ENCODE data around the gene ACTL6B. TPM values are rescaled to one million over a fixed set of nuclear protein-coding genes. Genes with fewer than 3 reads are reported as not detected.

Gene ACTL6B
- polyA plus RNA-seq, 1 experiment = not detected

DNA sequence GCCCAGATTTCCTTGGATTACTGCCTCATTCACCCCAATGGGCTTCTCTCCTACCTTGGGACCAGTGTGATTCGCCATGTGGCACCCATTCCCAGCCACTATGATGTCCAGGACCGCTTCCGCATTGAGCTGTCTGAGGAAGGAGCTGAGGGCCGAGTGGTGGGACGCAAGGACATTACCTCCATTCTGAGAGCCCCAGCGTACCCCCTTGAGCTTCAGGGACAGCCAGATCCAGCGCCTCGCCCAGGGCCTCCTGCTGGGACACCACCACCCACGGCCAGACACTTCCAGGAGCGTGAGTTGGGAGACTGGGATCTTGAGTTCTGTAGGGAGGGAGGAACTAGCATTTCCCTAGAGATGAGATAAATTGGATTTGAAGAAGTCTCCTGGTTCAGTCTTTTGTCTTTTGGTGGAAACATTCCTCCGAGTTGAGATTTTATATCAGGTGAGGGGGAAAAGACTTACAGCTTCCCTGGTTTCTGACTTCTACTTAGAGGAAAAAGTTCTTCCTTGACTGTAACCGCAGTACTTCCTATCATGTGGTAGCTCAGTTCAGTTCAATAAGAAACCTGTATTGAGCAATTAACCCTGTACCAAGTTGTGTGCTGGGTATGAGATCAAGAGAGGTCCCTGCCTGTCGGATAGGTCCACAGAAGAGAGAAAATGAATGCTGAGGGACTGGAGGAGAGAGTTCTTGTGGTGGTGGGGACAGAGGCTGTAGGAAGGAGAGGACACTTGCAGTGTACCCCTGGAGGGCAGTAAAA is 42.7 kb downstream of the ACTL6B start:
- Histone ChIP-seq H3K36me3 (ENCODE audit: control insufficient read depth, insufficient read depth, low read length) (no peaks in the 10 kb centered on the region; the same call in 1 of the 2 replicates), H3K27me3 (ENCODE audit: control insufficient read depth, insufficient read depth, low read length) (no peaks in the 10 kb centered on the region), H3K4me3 (ENCODE audit: low read depth, low read length) (peak overlapping the region; percentile 83)
- TF ChIP-seq, protein P1, sequence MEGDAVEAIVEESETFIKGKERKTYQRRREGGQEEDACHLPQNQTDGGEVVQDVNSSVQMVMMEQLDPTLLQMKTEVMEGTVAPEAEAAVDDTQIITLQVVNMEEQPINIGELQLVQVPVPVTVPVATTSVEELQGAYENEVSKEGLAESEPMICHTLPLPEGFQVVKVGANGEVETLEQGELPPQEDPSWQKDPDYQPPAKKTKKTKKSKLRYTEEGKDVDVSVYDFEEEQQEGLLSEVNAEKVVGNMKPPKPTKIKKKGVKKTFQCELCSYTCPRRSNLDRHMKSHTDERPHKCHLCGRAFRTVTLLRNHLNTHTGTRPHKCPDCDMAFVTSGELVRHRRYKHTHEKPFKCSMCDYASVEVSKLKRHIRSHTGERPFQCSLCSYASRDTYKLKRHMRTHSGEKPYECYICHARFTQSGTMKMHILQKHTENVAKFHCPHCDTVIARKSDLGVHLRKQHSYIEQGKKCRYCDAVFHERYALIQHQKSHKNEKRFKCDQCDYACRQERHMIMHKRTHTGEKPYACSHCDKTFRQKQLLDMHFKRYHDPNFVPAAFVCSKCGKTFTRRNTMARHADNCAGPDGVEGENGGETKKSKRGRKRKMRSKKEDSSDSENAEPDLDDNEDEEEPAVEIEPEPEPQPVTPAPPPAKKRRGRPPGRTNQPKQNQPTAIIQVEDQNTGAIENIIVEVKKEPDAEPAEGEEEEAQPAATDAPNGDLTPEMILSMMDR (IDR thresholded peaks at IDR 0.05; ENCODE audit: insufficient read depth, low read depth, low read length) = no peak
- no peak for DNase-seq (ENCODE audit: low read depth)
- POLR2A ChIA-PET = interaction anchor here (0.6 kb wide), 1 partner anchor 98 kb away, joined by 4 read pairs; no protein-coding TSS in a partner anchor
- CTCF ChIA-PET = interaction anchor here (1.7 to 2.9 kb wide), 4 partner anchors 10 to 144 kb away, joined by 6 to 16 read pairs (median 8); partner anchors contain the start of gene POP7

DNA sequence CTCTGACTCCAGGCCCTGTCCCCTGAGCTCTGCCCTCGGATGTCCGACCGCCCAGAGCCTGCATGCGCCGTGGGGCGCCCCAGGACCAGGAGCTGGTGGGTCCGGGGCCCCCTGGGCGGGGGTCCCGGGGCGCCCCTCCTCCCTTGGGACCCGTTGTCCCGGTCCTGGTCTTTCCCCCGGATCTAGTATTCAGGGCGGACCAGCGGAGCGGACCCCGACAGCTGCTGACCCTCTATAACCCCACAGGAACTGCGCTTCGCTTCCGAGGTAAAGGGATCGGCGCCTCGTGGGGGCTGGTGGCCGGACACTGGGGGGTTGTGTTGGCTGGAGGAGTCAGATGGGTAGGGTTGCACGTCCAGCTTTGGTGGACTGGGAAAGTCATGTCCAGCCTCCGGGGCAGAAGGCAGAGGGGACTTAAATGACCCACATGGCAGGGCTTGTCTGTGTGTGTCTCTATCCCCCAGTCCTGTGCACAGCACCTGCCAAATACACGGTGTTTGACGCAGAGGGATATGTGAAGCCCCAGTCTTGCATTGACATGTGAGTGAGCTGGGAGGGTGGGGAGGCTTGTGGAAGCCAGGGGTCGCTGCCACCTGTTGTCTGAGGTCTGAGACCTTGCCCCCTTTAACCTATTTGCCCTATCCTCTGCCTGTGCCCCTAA is 43.4 kb downstream of the ACTL6B start:
- Histone ChIP-seq H3K36me3 (ENCODE audit: control insufficient read depth, insufficient read depth, low read length) (peaks cover 2% of the 10 kb centered on the region), H3K27me3 (ENCODE audit: control insufficient read depth, insufficient read depth, low read length) (no peaks in the 10 kb centered on the region), H3K4me3 (ENCODE audit: low read depth, low read length) (peak overlapping the region; percentile 83)
- TF ChIP-seq, protein P1 (IDR thresholded peaks at IDR 0.05; ENCODE audit: insufficient read depth, low read depth, low read length) = peak; percentile 33; the same call in 1 of the 2 replicates
- no peak for DNase-seq (ENCODE audit: low read depth)
- ChIA-PET POLR2A (interaction anchor here (0.7 to 1.3 kb wide), 5 partner anchors 10 to 277 kb away, joined by 3 to 9 read pairs (median 4); partner anchors contain the start of gene UFSP1), CTCF (interaction anchor here (0.6 to 2.9 kb wide), 12 partner anchors 11 to 239 kb away, joined by 3 to 16 read pairs (median 4); partner anchors contain the start of genes PCOLCE, POP7 and SLC12A9)

DNA sequence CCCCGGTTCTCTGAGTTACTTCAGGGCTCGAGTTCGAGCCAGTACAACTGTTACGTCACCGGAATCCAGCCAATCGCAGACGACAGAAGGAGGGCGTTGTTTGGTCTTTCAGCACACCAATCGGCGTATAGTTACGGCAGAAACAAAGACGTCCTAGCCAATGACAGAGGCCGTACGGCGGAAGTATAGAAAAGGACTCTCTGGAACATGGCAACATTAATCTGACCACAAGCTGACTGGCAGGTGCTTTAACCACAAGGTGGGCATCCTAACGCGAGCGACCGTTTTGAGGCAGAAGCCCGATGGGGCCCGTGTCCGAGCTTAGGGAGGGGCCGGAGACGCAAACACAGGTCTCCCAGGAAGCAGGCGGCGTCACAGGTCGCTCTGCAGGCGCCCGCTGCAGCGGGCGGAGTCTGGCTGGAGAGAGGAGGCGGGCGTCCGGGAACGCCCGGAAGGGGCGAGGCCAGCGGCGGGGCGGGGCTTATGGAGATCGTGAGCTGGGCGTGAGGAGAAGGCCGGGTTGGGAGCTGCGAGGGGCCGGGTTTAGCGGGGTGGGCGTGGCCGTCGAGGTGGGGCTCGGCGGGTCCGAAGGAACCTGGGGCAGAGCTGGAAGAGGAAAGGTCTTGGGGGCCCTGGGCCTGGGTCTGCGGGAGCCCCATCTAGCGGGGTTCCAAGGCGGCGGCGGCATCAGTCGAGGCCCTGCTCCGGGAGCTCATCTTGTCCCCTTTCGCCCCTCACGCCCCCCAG is 44.1 kb downstream of the ACTL6B start, which contains the start of gene MOSPD3:
TSS of gene MOSPD3 (plus strand) at position 558 of the 747 bp plus-strand sequence. CDS start 252 bp downstream, outside the sequence.
- POLR2A ChIA-PET = interaction anchor here (0.7 to 1.3 kb wide), 5 partner anchors 9 to 278 kb away, joined by 3 to 9 read pairs (median 4); partner anchors contain the start of gene UFSP1
- H3K27me3 ChIP-seq (ENCODE audit: control insufficient read depth, insufficient read depth, low read length) = no peaks in the 10 kb centered on the region
- DNase-seq (ENCODE audit: low read depth) = peak; percentile 98
- H3K4me3 ChIP-seq (ENCODE audit: low read depth, low read length) = peak within 1 kb of the TSS; percentile 83
- CTCF ChIA-PET = interaction anchor here (0.6 to 2.9 kb wide), 11 partner anchors 10 to 240 kb away, joined by 3 to 16 read pairs (median 4); partner anchors contain the start of genes PCOLCE, POP7 and SLC12A9
- H3K36me3 ChIP-seq (ENCODE audit: control insufficient read depth, insufficient read depth, low read length) = peaks cover 8% of the 10 kb centered on the region
- TF ChIP-seq, protein P1 (IDR thresholded peaks at IDR 0.05; ENCODE audit: insufficient read depth, low read depth, low read length) = no peak

DNA sequence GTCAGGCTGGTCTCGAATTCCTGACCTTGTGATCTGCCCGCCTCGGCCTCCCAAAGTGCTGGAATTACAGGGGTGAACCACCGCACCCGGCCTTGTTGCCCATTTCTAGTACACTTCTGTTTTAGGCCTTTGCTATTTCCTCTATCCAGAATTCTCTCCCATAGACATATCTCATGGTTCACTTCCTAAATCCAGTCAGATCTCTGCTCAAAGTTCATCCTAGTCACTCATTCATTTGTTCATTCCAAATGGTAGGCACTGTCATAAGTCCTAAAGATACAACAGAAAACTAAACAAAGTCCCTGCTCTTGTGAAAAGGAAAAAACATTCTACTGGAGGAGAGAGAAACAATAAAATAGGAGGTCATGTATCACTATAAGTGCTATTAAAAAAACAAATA is 46.3 kb downstream of the ACTL6B start:
- Histone ChIP-seq H3K4me3 (ENCODE audit: low read depth, low read length) (no peak overlapping the region), H3K36me3 (ENCODE audit: control insufficient read depth, insufficient read depth, low read length) (peaks cover 21% of the 10 kb centered on the region), H3K27me3 (ENCODE audit: control insufficient read depth, insufficient read depth, low read length) (no peaks in the 10 kb centered on the region)
- no peak for DNase-seq (ENCODE audit: low read depth)
- POLR2A ChIA-PET = no interaction called here
- CTCF ChIA-PET = no interaction called here
- TF ChIP-seq, protein P1 (IDR thresholded peaks at IDR 0.05; ENCODE audit: insufficient read depth, low read depth, low read length) = no peak

Data from BJ (cell line).